GM12878 (cell line): ENCODE measurements around the gene ENTREP3. TPM values are rescaled to one million over a fixed set of nuclear protein-coding genes. Genes with fewer than 3 reads are reported as not detected.
A peak's percentile ranks its signal among the peaks of the same experiment; 100 is the strongest.

Experiments used
- ATAC-seq: fragments of 200-7000 bp; cut with Tn5 transposase; 3 replicates; pipeline ENCODE4 v1.9.1; 2020; ENCODE audit warnings: mild to moderate bottlenecking, moderate library complexity
- BruUV-seq: library from RNA; stranded (reverse); fragments of 400-500 nt; replicated peaks from 2 replicates; lab custom pipeline; 2021; lab: Mats Ljungman, UMichigan
- CTCF ChIA-PET: fragments of 300-600 bp; sonication (Branson Sonifier 250); formaldehyde crosslinking; extraction: SDS; loops from one replicate; lab custom pipeline; 2021; ENCODE audit warnings: inconsistent platforms; lab: Yijun Ruan, JAX
- POLR2A ChIA-PET: fragments of 350-600 bp; formaldehyde crosslinking; extraction: SDS; loops from one replicate; lab custom pipeline; 2021; ENCODE audit warnings: inconsistent platforms; lab: Charles Lee
- RAD21 ChIA-PET: fragments of 300-600 bp; sonication (Branson Sonifier 250); formaldehyde crosslinking; loops from one replicate; lab custom pipeline; 2023; ENCODE audit warnings: antibody characterized with exemption; ENCODE audit not compliant: unreplicated experiment; lab: Charles Lee
- SMC1A ChIA-PET: fragments of 300-600 bp; sonication (Branson Sonifier 250); formaldehyde crosslinking; loops from one replicate; lab custom pipeline; 2023; ENCODE audit not compliant: unreplicated experiment, uncharacterized antibody; lab: Charles Lee
- DNase-seq: peaks from one replicate; pipeline ENCODE4 v3.0.0-alpha.2; 2011; ENCODE audit warnings: low read depth, low spot score
- FAIRE-seq: peaks from 3 replicates; lab custom pipeline; 2011; peaks lifted over from hg19 to GRCh38; lab: Jason Lieb, UNC
- H2AFZ ChIP-seq: 2 replicates; pipeline ENCODE4 v1.6.0; 2011; ENCODE audit warnings: low read depth, low read length, control low read depth; ENCODE audit not compliant: control insufficient read depth
- H3K27ac ChIP-seq: 2 replicates; pipeline ENCODE4 v1.5.1; 2011; ENCODE audit warnings: control low read depth; ENCODE audit not compliant: control insufficient read depth, insufficient read depth
- H3K27me3 ChIP-seq, 2 experiments: replicated peaks in 1 of 2; 2 replicates each; pipeline versions ENCODE4 v1.6.0 to v1.6.1; 2011; ENCODE audit warnings: low read length in 1 of 2; ENCODE audit not compliant: control insufficient read depth in 2 of 2, insufficient read depth in 2 of 2
- H3K36me3 ChIP-seq, 2 experiments: 2 replicates each; pipeline ENCODE4 v1.5.1; 2011; ENCODE audit warnings: low read length in 1 of 2; ENCODE audit not compliant: control insufficient read depth in 2 of 2, insufficient read depth in 2 of 2
- H3K4me1 ChIP-seq: 2 replicates; pipeline ENCODE4 v1.6.1; 2011; ENCODE audit warnings: mild to moderate bottlenecking, low read length, moderate library complexity, mixed read lengths; ENCODE audit not compliant: control insufficient read depth, insufficient read depth
- H3K4me2 ChIP-seq: 2 replicates; pipeline ENCODE4 v1.6.0; 2011; ENCODE audit warnings: control low read depth; ENCODE audit not compliant: control insufficient read depth, insufficient read depth
- H3K4me3 ChIP-seq: fragments of 200-600 bp; sonication (generic); 2 replicates; pipeline ENCODE4 v1.5.1; 2016
- H3K79me2 ChIP-seq: 2 replicates; pipeline ENCODE4 v1.6.0; 2011; ENCODE audit warnings: low read length; ENCODE audit not compliant: control insufficient read depth, insufficient read depth
- H3K9ac ChIP-seq: 2 replicates; pipeline ENCODE4 v1.8.0; 2011; ENCODE audit warnings: low read length, control low read depth, mixed read lengths; ENCODE audit not compliant: control insufficient read depth, insufficient read depth
- H3K9me3 ChIP-seq: replicated peaks from 3 replicates; pipeline ENCODE4 v1.5.1; 2011; ENCODE audit warnings: mild to moderate bottlenecking, low read length; ENCODE audit not compliant: control insufficient read depth, insufficient read depth
- H4K20me1 ChIP-seq: 2 replicates; pipeline ENCODE4 v1.6.0; 2011; ENCODE audit not compliant: control insufficient read depth, insufficient read depth
- ATF3 ChIP-seq: IDR thresholded peaks from 2 replicates; pipeline ENCODE4 v1.6.1; 2011; ENCODE audit warnings: low read depth, mild to moderate bottlenecking, low read length, moderate library complexity, borderline replicate concordance; ENCODE audit errors: extremely low read depth
- CREB1 ChIP-seq: IDR thresholded peaks from 2 replicates; pipeline ENCODE4 v1.6.1; 2012; ENCODE audit warnings: low read depth, mild to moderate bottlenecking, inconsistent platforms
- ESRRA ChIP-seq: IDR thresholded peaks from 2 replicates; pipeline ENCODE4 v1.6.1; 2012; ENCODE audit warnings: mild to moderate bottlenecking, low read length, improper control_type of control experiment
- FOS ChIP-seq: IDR thresholded peaks from 3 replicates; pipeline ENCODE4 v1.6.1; 2011; ENCODE audit warnings: borderline replicate concordance; ENCODE audit not compliant: insufficient read length; ENCODE audit errors: extremely low read depth
- FOXM1 ChIP-seq: IDR thresholded peaks from 2 replicates; pipeline ENCODE4 v1.6.1; 2012; ENCODE audit warnings: low read depth, mild to moderate bottlenecking, inconsistent platforms, low read length, moderate library complexity
- GABPA ChIP-seq: IDR thresholded peaks from 2 replicates; pipeline ENCODE4 v1.6.1; 2014; ENCODE audit warnings: antibody characterized with exemption, low read depth, mild to moderate bottlenecking, inconsistent platforms
- NFYB ChIP-seq: IDR thresholded peaks from 2 replicates; pipeline ENCODE4 v1.6.1; 2011; ENCODE audit warnings: low read depth, mild to moderate bottlenecking, low read length, improper control_type of control experiment, moderate library complexity; ENCODE audit not compliant: insufficient read depth
- PKNOX1 ChIP-seq: fragments of 450-650 bp; IDR thresholded peaks from 2 replicates; pipeline ENCODE4 v1.6.1; 2016; ENCODE audit warnings: mild to moderate bottlenecking
- RUNX3 ChIP-seq: IDR thresholded peaks from 2 replicates; pipeline ENCODE4 v1.6.1; 2012; ENCODE audit warnings: low read length, inconsistent platforms
- SUPT20H ChIP-seq: IDR thresholded peaks from 2 replicates; pipeline ENCODE4 v1.6.1; 2011; ENCODE audit warnings: low read depth, mild to moderate bottlenecking, low read length, moderate library complexity, borderline replicate concordance; ENCODE audit not compliant: control insufficient read depth
- TCF12 ChIP-seq: IDR thresholded peaks from 2 replicates; pipeline ENCODE4 v1.6.1; 2011; ENCODE audit warnings: low read depth, mild to moderate bottlenecking, low read length
- WRNIP1 ChIP-seq: IDR thresholded peaks from 2 replicates; pipeline ENCODE4 v1.6.1; 2011; ENCODE audit warnings: low read depth, low read length, improper control_type of control experiment, borderline replicate concordance
- YY1 ChIP-seq: IDR thresholded peaks from 2 replicates; pipeline ENCODE4 v1.6.1; 2011; ENCODE audit warnings: low read depth, mild to moderate bottlenecking, low read length
- ZBED1 ChIP-seq: IDR thresholded peaks from 2 replicates; pipeline ENCODE4 v1.6.1; 2016; ENCODE audit warnings: borderline replicate concordance
- ZBTB11 ChIP-seq: fragments of 450-650 bp; formaldehyde crosslinking; IDR thresholded peaks from 2 replicates; pipeline ENCODE4 v1.5.0; 2022; ENCODE audit warnings: mild to moderate bottlenecking, missing genetic modification characterization
- WGBS: methylation state at CpG from one replicate; pipeline ENCODE4 v1.1.6; 2016; ENCODE audit warnings: low lambda C conversion rate; ENCODE audit not compliant: insufficient replicate concordance, insufficient coverage; ENCODE audit errors: missing lambda C conversion rate; 5-methylcytosine and 5-hydroxymethylcytosine counted together
- in situ Hi-C: fragments of 300-500 bp; cut with MboI; formaldehyde crosslinking; loops from 9 replicates; pipeline ENCODE4 v1.14.3; 2018; ENCODE audit warnings: mixed read lengths
- intact Hi-C: fragments of 100-400 bp; cut with micrococcal nuclease; formaldehyde crosslinking; loops from one replicate; pipeline ENCODE4 v1.14.2; 2022; ENCODE audit not compliant: unreplicated experiment
- polyA plus RNA-seq, 11 experiments: library from polyadenylated mRNA; depleted of rRNA in 4 of 11; unstranded in 6 of 11; stranded (reverse) in 5 of 11; fragments of >200 nt; fragmentation: Nextera tagmentation in 4 of 11; fragmentation: Illumina TruSeq in 1 of 11; extraction: Ambion mirVana in 4 of 11; extraction: Trizol in 1 of 11; gene quantifications; 1 replicate in 1 of 11; 2 replicates in 10 of 11; pipeline versions ENCODE4 v1.2.1 to v1.2.3, GENCODE V29; 2011 to 2016; ENCODE audit warnings: inconsistent platforms in 2 of 11, missing spikeins in 2 of 11, low read depth in 1 of 11
- total RNA-seq, 4 experiments: library from RNA; depleted of rRNA in 3 of 4; stranded (reverse); fragments of >200 nt in 3 of 4; fragmentation: Illumina TruSeq in 1 of 4; extraction: Trizol in 1 of 4; gene quantifications; 2 replicates each; pipeline versions ENCODE4 v1.2.1 to v1.2.3, GENCODE V29; 2013 to 2021

Gene ENTREP3
- total and polyA plus RNA-seq, 10 of the 15 experiments (the other 5 are each of a cell fraction or from before 2014, with no cell fraction given): 1.7 to 31.8 (median 3.9) TPM

GRCh38 chr1:155261852-155262673 lies 6.8 kb upstream of the ENTREP3 start, which contains the start of gene SCAMP3 (continued):
- TF ChIP-seq PKNOX1 (peak; percentile 32; the same call in 1 of the 2 replicates), SUPT20H (no peak), ESRRA (0 out of 2 replicates have a peak, but pooled peaks have one; percentile 55), NFYB (peak; percentile 83), CREB1 (peak; percentile 92), WRNIP1 (no peak), ZBED1 (peak; percentile 85), FOXM1 (peak; percentile 53), ATF3 (peak; percentile 91)

GRCh38 chr1:155261493-155261851 lies 6.2 kb upstream of the ENTREP3 start:
- WGBS: 0% methylated on average over 9 of the region's 9 CpGs
- TF ChIP-seq ZBTB11 (CRISPR knock-in tag) (peak; percentile 60), TCF12 (0 out of 2 replicates have a peak, but pooled peaks have one; percentile 28), YY1 (peak; percentile 36; the same call in 1 of the 2 replicates), FOS (no peak), RUNX3 (no peak), GABPA (peak; percentile 77)
- H3K4me3 ChIP-seq: peak overlapping the region; percentile 77
- RAD21 ChIA-PET: interaction anchor here (1.1 to 4.2 kb wide), 4 partner anchors 11 to 62 kb away, joined by 3 to 26 read pairs (median 6); partner anchors contain the start of genes CLK2 and FDPS
- in situ Hi-C loops (no loop called here), intact Hi-C loops (no loop called here)
- H3K9me3 ChIP-seq: no peaks in the 10 kb centered on the region
- H3K27me3 ChIP-seq: no peaks in the 10 kb centered on the region
- H3K27ac ChIP-seq: peak overlapping the region; percentile 84
- H3K36me3 ChIP-seq: peaks cover 12 to 16% of the 10 kb centered on the region in 2 experiments; a peak in 3 of 4 replicates
- DNase-seq: no peak
- SMC1A ChIA-PET: interaction anchor here (1.0 to 1.4 kb wide), 4 partner anchors 9 to 47 kb away, joined by 3 to 5 read pairs (median 4); partner anchors contain the start of gene FDPS
- H4K20me1 ChIP-seq: no peaks in the 10 kb centered on the region
- no peak for FAIRE-seq
- peaks cover 7% of the 10 kb centered on the region for H3K4me1 ChIP-seq
- no peak overlapping the region; the same call in 1 of the 2 replicates for H2AFZ ChIP-seq
- POLR2A ChIA-PET: interaction anchor here (0.5 to 1.9 kb wide), 8 partner anchors 10 to 482 kb away, joined by 3 to 13 read pairs (median 6); partner anchors contain the start of genes CLK2 and HCN3
- peaks cover 20% of the 10 kb centered on the region for H3K79me2 ChIP-seq
- H3K9ac ChIP-seq: peak overlapping the region; percentile 82
- BruUV-seq: no TSS peak
- H3K4me2 ChIP-seq: peak overlapping the region; percentile 91
- ATAC-seq: peak; percentile 35
- CTCF ChIA-PET: interaction anchor here (0.9 to 4.3 kb wide), 9 partner anchors 11 to 88 kb away, joined by 3 to 78 read pairs (median 4); partner anchors contain the start of genes CLK2, KRTCAP2, MTX1 and THBS3
